Neural cell (in vitro differentiated cells): ENCODE results near the gene DNM2.

ENCODE experiments used
- CTCF ChIP-seq: fragments of 450-650 bp; IDR thresholded peaks from 2 replicates; pipeline ENCODE4 v1.5.1; 2014; ENCODE audit warnings: antibody characterized with exemption, mild to moderate bottlenecking, moderate library complexity; ENCODE audit not compliant: poor library complexity, severe bottlenecking
- POLR2AphosphoS5 ChIP-seq: IDR thresholded peaks from 2 replicates; pipeline ENCODE4 v1.6.1; 2012
- REST ChIP-seq: IDR thresholded peaks from 2 replicates; pipeline ENCODE4 v1.6.1; 2012; ENCODE audit warnings: borderline replicate concordance
- SMC3 ChIP-seq: fragments of 450-650 bp; conservative IDR thresholded peaks from 2 replicates; pipeline ENCODE4 v1.6.1; 2014; ENCODE audit warnings: antibody characterized with exemption, mild to moderate bottlenecking, moderate library complexity; ENCODE audit not compliant: poor library complexity

GRCh38 chr19:10717054-10717355, 874 bp upstream of the DNM2 start:
- no peak for TF ChIP-seq REST
- TF ChIP-seq SMC3, result no peak
- TF ChIP-seq CTCF, result no peak
- no peak for TF ChIP-seq POLR2AphosphoS5
